Measurements from ENCODE around the gene TBXAS1. TPM values are rescaled to one million over a fixed set of nuclear protein-coding genes. Genes with fewer than 3 reads are reported as not detected.

Gene TBXAS1
- total and polyA plus RNA-seq, 2 donors (not counting 3 experiments of a cell fraction or from before 2014, with no cell fraction given), result 2.1 to 4.3 TPM

- H3K9ac ChIP-seq (replicated peaks; ENCODE audit: extremely low read depth, insufficient read depth, low read length), result no peak overlapping the region
- H3K4me1 ChIP-seq (ENCODE audit: control insufficient read depth, extremely low read depth, insufficient read depth, low read length), result no peaks in the 10 kb centered on the region
- H3K36me3 ChIP-seq (ENCODE audit: control insufficient read depth in 2 of 2, extremely low read depth in 1 of 2, insufficient read depth in 2 of 2, low read length in 2 of 2), result no peaks in the 10 kb centered on the region
- H3K27ac ChIP-seq (ENCODE audit: insufficient read depth, low read depth, low read length), result no peak overlapping the region
- CTCF ChIA-PET, result no interaction called here
- dilution Hi-C loops (cut with MboI; ENCODE audit: extremely low pct_ligation_motif_present, low sequenced_read_pairs), result no loop called here
- POLR2A ChIA-PET, result no interaction called here
- no peak overlapping the region for H2AFZ ChIP-seq (ENCODE audit: low read depth, low read length)
- H3K4me2 ChIP-seq (ENCODE audit: insufficient read depth, low read length), result no peak overlapping the region
- no TSS peak for BruUV-seq (replicated peaks)
- no peaks in the 10 kb centered on the region for H3K79me2 ChIP-seq (ENCODE audit: control insufficient read depth, insufficient read depth, low read length)
- TF ChIP-seq FOS (IDR thresholded peaks at IDR 0.05; ENCODE audit: borderline replicate concordance, insufficient read depth, low read length) (no peak), MAX (IDR thresholded peaks at IDR 0.05; ENCODE audit: insufficient read depth, insufficient read length) (no peak), POLR2AphosphoS5 (IDR thresholded peaks at IDR 0.05; ENCODE audit: insufficient read depth, low read depth, low read length) (no peak), GATA2 (IDR thresholded peaks at IDR 0.05; ENCODE audit: insufficient read depth, insufficient read length, low read depth, low read length) (no peak), MYC (IDR thresholded peaks at IDR 0.05; ENCODE audit: low read depth, low read length) (no peak), CTCF (IDR thresholded peaks at IDR 0.05; ENCODE audit: extremely low read depth in 1 of 2, insufficient read depth in 1 of 2, low read depth in 1 of 2, low read length in 2 of 2) (no peak), EZH2 (IDR thresholded peaks at IDR 0.05; ENCODE audit: borderline replicate concordance, low read depth, low read length, severe bottlenecking) (no peak)
- FAIRE-seq (no peak), DNase-seq (ENCODE audit: low read depth, low spot score) (no peak)
- H3K9me1 ChIP-seq (replicated peaks; ENCODE audit: control insufficient read depth, extremely low read depth, insufficient read depth, low read length), result no peaks in the 10 kb centered on the region
- no peaks in the 10 kb centered on the region for H3K27me3 ChIP-seq (ENCODE audit: control insufficient read depth in 2 of 2, insufficient read depth in 2 of 2, low read length in 2 of 2)
- no peaks in the 10 kb centered on the region for H4K20me1 ChIP-seq (replicated peaks; ENCODE audit: control insufficient read depth, extremely low read depth, insufficient read depth, low read length)
- no peaks in the 10 kb centered on the region for H3K9me3 ChIP-seq (replicated peaks; ENCODE audit: control insufficient read depth, insufficient read depth, low read length)
- intact Hi-C loops (cut with micrococcal nuclease), result no loop called here
- no peak overlapping the region for H3K4me3 ChIP-seq (replicated peaks in 1 of 3; ENCODE audit: insufficient read depth in 1 of 3, low read depth in 1 of 3, low read length in 3 of 3)
These were observed 23.4 kb downstream of the TBXAS1 start for GRCh38 chr7:139852482-139852845.
